ENCODE data around the gene POC1B.

- TF ChIP-seq CTCF (conservative IDR thresholded peaks at IDR 0.05; ENCODE audit: low read depth, low read length): no peak
- no peak for TF ChIP-seq EZH2 (IDR thresholded peaks at IDR 0.05; ENCODE audit: borderline replicate concordance, low read depth, low read length, poor library complexity, severe bottlenecking)
Observed at GRCh38 chr12:89451841-89452251, 74.0 kb downstream of the POC1B start.

Data from A673 (cell line).